Skin epidermis (tissue), 12 donors: ENCODE data around the gene PPFIA4.

Source experiments
- H3K27ac ChIP-seq, 21 experiments: fragments of 200-600 bp; sonication (generic) in 11 of 21; one replicate each; pipeline ENCODE4 v1.5.0; 2020; ENCODE audit warnings: mild to moderate bottlenecking in 3 of 21, inconsistent platforms in 2 of 21, moderate library complexity in 2 of 21
- H3K4me3 ChIP-seq, 7 experiments: fragments of 200-600 bp; sonication (generic) in 2 of 7; one replicate each; pipeline ENCODE4 v1.5.0; 2020; ENCODE audit warnings: inconsistent platforms in 2 of 7, mild to moderate bottlenecking in 2 of 7, moderate library complexity in 1 of 7

Gene PPFIA4

GRCh38 chr1:203093754-203094410, 67.6 kb downstream of the PPFIA4 start:
- no peak overlapping the region for H3K4me3 ChIP-seq

GRCh38 chr1:203095061-203095690, 68.9 kb downstream of the PPFIA4 start:
- Histone ChIP-seq H3K27ac (no peak overlapping the region), H3K4me3 (no peak overlapping the region)

More at GRCh38 chr1:203093754-203094410, 67.6 kb downstream of the PPFIA4 start:
- H3K27ac ChIP-seq, result no peak overlapping the region

- Histone ChIP-seq H3K4me3 (no peak overlapping the region), H3K27ac (no peak overlapping the region)
Observed at GRCh38 chr1:203096566-203096965, 70.3 kb downstream of the PPFIA4 start.

GRCh38 chr1:203097001-203097400, 70.7 kb downstream of the PPFIA4 start:
- H3K27ac ChIP-seq, result no peak overlapping the region
- no peak overlapping the region for H3K4me3 ChIP-seq

- H3K4me3 ChIP-seq, result no peak overlapping the region
- H3K27ac ChIP-seq, result no peak overlapping the region
Observed at GRCh38 chr1:203098445-203098844, 72.2 kb downstream of the PPFIA4 start.

- Histone ChIP-seq H3K27ac (no peak overlapping the region), H3K4me3 (no peak overlapping the region)
Observed at GRCh38 chr1:203098914-203099520, 72.7 kb downstream of the PPFIA4 start.

- H3K27ac ChIP-seq, result no peak overlapping the region
- no peak overlapping the region for H3K4me3 ChIP-seq
Observed at GRCh38 chr1:203099805-203100515, 73.7 kb downstream of the PPFIA4 start.

- Histone ChIP-seq H3K27ac (no peak overlapping the region), H3K4me3 (no peak overlapping the region)
Observed at GRCh38 chr1:203100516-203100869, 74.2 kb downstream of the PPFIA4 start.

GRCh38 chr1:203101813-203102634, 75.7 kb downstream of the PPFIA4 start:
- Histone ChIP-seq H3K27ac (no peak overlapping the region), H3K4me3 (no peak overlapping the region)

- Histone ChIP-seq H3K27ac (no peak overlapping the region), H3K4me3 (no peak overlapping the region)
Observed at GRCh38 chr1:203103216-203103615, 76.9 kb downstream of the PPFIA4 start.

GRCh38 chr1:203103829-203104495, 77.7 kb downstream of the PPFIA4 start:
- Histone ChIP-seq H3K27ac (no peak overlapping the region), H3K4me3 (no peak overlapping the region)

- H3K4me3 ChIP-seq, result no peak overlapping the region
Observed at GRCh38 chr1:203104789-203105390, 78.6 kb downstream of the PPFIA4 start.

GRCh38 chr1:203112475-203112874, 86.2 kb downstream of the PPFIA4 start:
- Histone ChIP-seq H3K27ac (no peak overlapping the region), H3K4me3 (no peak overlapping the region)

More at GRCh38 chr1:203104789-203105390, 78.6 kb downstream of the PPFIA4 start:
- no peak overlapping the region for H3K27ac ChIP-seq

GRCh38 chr1:203113308-203113707, 87.0 kb downstream of the PPFIA4 start:
- H3K27ac ChIP-seq, result no peak overlapping the region
- H3K4me3 ChIP-seq, result no peak overlapping the region

- Histone ChIP-seq H3K4me3 (no peak overlapping the region), H3K27ac (no peak overlapping the region)
Observed at GRCh38 chr1:203114202-203114601, 87.9 kb downstream of the PPFIA4 start.

- no peak overlapping the region for H3K27ac ChIP-seq
- no peak overlapping the region for H3K4me3 ChIP-seq
Observed at GRCh38 chr1:203116091-203116820, 90.0 kb downstream of the PPFIA4 start.

GRCh38 chr1:203117611-203118575, 91.6 kb downstream of the PPFIA4 start:
- no peak overlapping the region for H3K4me3 ChIP-seq
- no peak overlapping the region for H3K27ac ChIP-seq
